GDM1 (cell line): Measurements from ENCODE around the gene IGLON5.

ENCODE experiments used
- DNase-seq: peaks from one replicate; lab custom pipeline; 2025; lab: John Stamatoyannopoulos, UW

IGLON5 gene

DNA sequence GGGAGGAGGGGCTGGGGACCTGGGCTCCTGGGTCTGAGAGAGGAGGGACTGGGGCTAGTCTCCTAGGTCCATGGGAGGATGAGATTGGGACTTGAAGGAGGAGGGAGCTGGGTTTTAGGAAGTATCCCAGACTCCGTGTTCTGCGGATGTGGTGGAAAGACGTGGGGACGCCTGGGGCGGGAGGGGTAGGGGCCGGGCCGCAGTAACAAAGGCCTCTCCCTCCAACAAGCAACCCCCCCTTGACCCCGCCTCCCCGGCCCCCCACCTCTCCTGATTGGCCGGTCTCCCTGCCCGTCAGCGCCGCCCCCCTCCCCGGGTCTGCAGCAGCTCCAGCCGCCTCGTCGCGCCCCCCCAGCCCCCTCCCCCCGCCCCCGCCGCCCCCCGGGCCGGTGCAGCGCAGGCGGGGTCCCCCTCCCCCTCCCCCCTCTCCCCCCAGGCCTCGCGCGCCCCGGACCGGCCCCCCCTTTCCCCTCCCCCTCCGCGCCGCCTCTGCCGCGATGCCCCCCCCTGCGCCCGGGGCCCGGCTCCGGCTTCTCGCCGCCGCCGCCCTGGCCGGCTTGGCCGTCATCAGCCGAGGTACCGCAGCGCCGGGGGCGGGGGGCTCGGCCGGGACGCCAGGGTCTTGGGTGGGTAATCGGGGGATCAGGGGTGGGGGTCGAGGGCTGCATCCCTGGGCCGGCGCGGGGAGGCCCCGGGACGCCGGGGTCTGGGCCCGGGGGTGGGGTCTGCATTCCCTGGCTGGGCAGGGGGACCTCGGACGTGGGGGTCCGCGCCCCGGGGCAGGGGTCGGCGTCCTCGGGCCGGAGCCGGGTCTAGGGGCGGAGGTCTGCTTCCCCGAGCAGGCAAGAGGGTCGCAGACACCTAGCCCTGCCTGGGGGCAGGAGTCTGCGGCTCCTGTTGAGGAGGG, at the start of gene IGLON5:
IGLON5 (plus strand) TSS at position 294 of the 907 bp plus-strand sequence; CDS start at position 498, 204 bp downstream.
- no peak for DNase-seq

DNA sequence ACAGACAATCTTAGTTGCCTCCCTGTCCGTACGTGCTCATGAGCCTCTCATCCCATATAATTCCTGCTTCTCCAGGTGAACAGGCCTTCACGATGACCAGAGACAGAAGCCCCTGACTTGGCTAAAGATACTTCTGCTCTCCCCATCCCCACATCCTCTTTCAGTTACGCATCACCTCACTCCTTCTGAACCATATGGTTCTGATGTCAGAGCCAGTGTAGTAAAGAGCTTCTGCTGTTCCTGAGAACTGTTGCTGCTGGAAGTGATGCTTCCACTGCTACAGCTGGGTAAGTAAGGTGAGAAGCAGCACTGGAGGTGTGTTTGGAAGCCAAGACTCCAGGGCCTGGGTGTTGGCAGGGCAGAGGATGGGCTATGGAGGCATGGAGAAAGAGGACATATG, 47.6 kb upstream of the IGLON5 start:
- DNase-seq, result no peak

DNA sequence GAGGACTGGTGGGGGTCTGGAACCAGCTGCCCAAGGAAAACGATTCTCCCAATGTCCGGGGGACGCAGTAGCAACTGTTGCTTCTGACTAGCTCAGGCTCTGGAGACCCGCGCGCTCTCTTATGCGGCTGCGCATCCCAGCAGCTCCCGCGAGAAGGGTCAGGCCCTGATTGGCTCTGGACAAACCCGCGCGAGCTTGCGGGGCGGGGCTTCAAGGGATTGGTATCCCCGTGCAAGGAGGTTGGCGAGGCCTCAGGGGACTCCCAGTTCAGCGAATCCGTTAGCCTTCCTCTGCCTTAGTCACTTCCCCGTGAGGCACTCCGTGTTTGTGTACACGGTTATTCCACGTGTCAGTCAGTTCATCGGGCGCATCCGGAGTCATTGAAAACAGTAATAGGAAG, 40.4 kb upstream of the IGLON5 start:
- no peak for DNase-seq

DNA sequence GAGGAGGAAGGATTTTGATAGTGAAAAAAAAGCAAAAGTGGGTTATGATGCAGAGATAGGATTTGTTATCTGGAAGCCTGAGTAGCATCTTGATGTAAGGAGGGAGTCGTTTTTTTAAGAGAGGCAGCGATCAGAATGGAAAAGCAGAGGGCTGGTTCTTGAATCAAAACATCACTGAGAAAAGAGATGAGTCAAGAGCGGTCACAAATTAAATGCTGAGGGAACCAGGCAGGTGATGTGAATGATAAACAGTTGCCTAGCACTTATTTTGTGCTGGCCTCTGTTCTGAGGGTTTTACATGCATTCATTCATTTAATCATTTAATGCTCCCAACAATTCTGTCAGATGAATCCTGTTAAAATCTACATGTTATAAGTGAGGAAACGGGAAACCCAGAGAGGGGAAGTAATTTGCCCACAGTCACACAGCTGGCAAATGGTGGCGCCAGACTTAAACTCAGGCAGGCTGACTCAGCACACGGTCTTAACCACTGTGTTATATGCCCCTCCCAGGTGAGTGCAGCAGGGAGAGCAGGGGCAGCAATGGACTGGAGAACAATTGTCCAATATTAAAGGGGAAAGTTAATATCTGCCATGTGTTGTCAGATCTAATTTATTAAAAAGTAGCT, 39.1 kb upstream of the IGLON5 start:
- DNase-seq, result no peak

DNA sequence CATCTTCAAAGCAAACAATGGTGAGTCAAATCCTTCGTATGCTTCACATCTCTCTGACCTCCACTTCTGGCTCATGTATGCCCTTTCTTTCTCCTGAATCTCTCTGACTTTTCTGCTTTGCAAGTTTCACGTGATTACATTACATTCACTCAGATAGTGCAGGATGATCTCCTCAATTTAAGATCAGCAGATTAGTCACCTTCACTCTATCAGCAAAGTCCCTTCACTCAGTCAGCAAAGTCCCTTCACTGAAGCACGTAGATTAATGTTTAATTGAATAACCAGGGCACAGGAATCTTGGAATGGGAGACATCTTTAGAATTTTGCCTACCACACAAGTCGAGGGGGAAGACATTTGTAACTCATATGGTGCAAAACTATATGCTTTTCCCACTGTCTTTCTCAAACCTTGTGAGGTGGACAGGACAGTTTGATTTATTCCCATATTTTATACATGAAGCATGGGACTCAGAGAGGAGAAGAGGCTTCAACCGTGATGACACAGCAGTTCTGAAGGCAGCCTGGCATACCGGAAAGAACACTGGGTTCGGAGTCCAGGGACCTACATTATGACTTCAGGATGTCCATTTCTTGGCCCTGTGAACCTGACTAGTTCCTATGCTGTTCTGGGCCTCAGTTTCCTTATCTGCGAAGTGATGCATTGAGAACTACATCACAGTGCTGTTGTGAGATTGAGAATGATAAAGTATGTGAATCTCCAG, 37.2 kb upstream of the IGLON5 start:
- no peak for DNase-seq

DNA sequence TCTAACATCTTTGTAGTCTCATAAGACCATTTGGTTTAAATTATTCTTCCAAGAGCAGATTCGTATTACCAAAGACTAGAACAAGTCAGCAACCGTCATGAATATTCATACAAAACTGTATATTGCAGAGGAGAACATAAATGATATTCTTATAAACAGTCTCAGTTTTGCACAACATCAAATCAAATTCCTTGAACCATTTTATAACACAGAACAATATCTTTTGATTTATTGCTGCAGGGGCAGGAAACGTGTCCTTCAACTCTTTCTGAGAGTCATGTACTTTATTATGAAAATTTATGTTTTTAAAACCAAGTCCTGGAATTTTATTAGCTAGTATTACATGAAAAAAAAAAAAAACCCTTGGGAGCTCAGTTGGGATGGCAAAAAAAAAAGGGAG, 34.3 kb upstream of the IGLON5 start:
- DNase-seq, result no peak

DNA sequence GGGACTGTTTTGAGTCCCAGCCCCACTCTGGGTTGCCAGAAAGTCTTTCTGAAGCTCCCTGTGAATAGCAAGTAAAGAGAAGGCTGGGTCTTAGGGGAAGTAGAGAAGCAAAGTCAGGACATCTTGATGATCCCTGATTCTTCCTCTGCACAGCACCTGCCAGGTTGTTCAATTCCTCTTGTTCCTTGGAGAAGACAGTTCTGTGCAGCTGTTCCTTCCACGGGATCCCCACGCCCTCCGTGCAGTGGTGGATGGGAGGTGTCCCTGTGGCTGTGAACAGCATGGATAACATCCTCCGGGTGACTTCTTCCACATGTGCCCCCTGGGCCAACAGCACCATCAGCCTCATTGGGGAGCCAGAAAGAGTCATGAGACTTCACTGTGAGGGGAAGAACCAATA, 29.1 kb upstream of the IGLON5 start:
- no peak for DNase-seq

DNA sequence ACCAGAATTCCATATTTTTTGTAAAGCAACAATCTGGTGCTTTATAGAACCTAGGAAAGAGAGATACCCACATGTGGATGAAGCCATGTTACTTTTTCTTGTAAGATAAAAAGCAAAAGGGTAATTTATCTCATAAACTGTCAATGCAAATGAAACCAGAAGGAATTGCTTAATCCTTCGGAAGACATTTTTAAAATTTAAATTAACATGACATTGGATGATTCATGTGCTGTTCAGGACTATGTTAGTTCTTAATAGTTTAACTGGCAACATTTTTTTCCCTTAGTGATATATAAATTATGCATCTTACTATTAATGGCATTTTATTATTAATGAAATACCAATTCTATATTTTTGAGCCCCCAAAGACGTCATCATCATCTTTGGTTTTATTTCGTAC, 25.8 kb upstream of the IGLON5 start:
- no peak for DNase-seq

DNA sequence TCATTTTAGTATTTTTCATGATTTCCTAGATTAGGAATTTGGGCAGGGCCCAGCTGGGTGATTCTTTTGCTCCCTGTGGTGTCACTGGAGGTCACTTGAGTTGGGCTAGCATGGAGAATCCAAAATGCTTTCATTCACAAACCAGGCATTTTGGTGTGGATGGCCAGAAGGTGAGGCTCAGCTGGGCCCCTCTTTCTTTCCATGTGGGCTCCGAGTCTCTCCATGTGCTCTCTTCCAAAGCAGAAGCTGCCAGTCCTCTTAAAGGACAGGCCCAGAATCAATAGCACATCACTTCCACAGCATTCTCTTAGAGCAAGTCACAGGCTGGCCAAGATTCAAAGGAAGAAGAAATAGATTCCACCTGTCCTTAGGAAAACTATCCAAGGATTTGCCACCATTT, 21.8 kb upstream of the IGLON5 start:
- no peak for DNase-seq

DNA sequence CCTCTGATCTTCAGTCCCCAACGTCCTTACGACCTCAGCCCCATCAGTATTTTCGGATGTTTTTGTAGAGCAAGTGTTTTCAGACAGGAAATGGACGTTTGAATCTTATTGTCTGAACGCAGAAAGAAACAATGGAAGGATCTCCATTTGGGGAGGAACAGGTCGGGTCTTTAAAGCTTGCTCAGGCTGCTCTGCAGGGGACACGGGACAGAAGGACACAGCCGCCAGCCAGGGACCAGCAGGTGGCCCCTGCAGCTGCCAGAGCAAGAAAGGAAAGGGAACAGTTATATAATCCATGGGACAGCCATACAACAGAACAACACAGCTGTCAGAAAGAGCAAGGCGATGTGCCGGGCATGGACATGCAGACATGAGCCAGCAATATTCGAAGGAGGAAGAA, 18.5 kb upstream of the IGLON5 start:
- DNase-seq, result no peak

DNA sequence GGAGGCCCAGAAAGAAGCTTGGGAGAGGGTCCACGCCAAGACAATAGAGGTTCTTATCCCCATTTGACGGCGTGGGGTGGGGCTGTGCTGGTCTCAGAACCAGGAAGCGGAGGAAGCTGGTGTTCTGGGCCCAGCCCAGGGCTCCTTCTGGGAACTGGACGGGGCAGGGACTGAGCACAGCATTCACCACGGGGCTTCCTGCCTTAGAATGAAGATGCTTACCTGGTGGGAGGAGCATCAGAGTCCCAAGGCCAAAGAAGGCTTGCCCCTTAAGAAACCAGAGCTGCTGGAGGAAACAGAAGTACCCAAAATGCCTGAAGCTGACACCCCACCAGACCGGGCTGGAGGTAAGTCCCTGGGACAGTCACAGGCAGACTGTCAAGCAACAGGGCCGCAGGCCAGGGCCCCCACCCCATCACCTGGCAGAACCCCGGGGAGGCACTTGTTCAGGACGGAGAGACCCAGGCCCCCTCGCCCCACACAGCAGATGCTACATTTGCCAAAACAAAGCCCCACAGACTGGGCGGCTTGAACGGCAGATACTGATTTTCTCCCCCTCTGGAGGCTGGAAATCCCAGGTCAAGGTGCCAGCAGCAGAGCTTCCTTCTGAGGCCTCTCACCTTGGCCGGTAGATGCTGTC, 17.8 kb upstream of the IGLON5 start:
- DNase-seq, result no peak

DNA sequence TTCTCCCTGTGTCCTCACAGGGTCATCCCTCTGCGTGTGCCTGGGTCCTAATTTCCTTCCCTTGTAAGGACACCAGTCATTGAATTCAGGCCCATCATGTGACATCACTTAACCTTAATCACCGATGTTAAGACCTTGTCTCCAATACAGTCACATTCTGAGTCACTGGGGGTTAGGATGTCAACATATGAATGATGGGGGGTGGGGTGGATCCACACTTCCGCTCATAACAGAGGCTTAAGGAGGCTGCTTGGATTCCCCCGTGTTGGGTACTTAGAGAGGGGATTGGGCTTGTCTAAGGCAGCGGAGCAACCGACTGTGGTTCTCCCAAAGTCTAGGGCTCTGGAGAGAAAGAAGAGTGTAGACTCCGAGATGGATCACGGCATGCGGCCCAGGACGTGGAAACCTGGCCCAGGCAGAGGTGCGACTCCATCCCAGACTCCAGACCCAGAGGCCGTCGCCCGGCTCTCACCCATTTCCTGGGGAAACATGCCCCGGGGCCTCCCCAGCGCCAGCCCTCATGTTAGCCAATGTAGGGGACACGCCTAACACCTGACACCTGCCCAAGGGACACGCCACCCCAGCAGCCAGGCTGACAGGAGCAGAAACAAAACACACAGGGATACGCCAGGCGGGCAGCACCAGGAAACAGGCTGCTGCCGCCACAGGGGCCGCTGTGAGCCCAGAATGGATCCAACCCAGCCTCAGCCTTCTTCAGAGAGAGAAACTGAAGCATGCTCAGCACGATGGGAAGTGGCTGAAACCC, 17.1 kb upstream of the IGLON5 start:
- no peak for DNase-seq

DNA sequence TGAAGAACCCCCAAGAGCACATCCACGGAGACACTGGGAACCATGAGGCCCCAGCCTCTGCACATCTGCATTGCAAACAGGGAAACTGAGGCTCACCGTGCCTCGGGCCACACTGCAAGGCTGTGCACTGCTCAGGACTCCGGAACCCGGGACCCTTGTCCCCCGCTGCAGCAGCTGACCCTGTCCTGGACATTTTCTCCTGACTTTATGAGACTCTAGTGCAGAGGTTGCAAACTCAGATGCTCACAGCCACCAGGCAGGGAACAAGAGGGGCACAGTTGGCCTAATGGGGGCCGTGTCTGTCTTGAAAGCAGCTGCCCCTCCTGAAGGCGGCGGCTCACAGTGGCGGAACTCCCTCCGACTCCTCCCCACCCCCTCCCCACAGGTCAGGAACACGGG, 16.5 kb upstream of the IGLON5 start:
- DNase-seq, result no peak

DNA sequence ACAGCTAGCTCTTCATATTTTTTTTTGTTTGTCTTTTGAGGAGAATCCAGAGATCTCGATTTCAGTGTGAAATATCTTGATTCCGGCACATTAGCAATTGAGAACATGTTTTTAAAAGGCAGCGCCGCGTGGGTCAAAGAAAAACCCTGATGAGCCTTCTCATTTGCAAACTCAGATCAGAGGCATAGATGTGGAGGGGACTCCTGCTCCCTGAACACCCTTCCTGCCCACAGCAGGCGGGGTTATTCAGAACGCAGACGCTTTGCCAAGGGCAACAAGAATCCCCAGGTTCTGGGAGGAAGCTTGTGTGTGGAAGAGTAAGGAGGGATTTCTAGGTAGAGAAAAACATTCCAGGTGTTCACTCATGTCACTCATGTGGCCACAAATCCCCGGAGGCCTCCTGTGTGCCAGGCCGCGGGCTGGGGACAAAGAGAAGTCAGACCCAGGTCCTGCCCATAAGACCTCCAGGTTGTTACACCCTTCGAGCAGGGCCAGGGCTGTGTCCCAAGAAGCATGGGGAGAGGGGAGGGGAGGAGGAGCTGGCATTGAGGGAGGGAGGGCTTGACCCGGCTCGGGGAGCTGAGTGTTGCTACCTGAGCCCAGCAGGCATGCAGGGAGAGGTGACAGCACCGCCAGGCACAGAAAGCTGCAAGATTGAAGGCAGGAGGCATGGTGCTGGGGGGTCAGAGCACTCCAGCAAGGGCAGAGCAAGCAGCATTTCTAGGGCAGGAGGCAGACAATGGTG, 15.9 kb upstream of the IGLON5 start:
- no peak for DNase-seq

DNA sequence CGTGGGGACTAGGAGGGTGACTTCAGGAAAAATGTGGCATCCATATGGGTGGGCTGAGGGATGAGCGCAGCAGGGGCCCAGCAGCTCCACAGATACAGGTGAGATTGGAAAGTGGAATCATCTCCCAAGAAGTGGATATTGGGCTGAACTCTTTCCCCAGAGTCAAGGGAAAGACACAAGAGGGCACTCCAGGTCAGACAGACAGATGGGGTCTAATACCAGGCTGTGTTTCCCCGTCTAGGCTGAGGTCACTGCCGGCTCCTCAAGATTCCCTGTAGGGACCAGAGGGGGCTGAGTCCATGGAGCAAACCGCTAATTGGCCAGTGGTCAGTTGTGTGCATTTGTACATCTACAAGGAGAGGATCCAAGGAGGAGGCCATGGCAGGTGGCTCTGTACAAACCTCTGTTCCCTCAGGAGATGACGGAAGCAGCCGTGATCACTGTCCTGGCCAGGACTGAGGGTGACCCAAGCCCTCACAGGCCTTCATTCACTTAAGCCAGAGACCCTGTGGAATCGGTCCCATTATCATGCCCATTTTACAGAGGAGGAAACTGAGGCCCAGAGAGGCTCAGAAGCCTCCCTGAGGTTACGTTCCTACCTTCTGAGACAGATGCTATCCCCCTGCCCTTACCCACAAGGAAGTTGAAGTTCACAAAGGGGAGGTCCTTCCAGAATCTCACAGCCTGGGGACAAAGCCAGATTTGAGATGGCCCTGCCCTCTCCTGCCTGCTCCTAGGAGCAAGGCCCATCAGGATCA, 14.9 kb upstream of the IGLON5 start:
- no peak for DNase-seq

DNA sequence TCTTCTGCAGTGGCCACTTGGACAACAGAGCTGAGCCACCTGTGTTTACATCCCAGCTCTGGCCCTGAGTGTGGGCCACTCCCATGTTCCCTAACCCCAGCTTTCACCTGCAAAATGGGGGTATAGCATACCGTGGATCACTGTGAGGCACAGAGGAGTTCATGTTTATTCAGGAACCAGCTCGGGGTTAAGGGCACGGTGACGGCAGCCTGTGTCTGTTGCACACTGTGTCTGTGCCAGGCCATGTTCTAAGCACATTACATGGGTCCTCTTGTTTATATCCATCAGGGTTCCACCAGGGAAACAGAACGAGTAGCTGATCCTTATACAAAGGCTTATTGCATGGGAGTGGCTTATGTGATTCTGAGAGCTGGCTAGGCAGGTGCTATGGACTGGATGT, 14.0 kb upstream of the IGLON5 start:
- no peak for DNase-seq

DNA sequence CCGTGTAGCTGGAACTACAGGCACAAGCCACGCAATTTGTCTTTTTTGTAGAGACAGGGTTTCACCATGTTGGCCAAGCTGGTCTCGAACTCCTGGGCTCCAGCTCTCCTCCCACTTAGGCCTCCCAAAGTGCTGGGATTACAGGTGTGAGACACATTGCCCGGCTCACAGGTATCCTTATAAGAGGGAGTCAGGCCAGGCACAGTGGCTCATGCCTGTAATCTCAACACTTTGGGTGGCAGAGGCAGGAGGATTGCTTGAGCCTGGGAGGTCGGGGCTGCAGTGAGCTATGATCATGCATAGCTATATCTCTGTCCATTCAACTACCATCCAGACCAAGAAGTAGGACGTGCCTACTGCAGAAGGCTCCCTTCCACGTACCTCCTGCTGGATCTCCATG, 10.2 kb upstream of the IGLON5 start:
- DNase-seq, result no peak

DNA sequence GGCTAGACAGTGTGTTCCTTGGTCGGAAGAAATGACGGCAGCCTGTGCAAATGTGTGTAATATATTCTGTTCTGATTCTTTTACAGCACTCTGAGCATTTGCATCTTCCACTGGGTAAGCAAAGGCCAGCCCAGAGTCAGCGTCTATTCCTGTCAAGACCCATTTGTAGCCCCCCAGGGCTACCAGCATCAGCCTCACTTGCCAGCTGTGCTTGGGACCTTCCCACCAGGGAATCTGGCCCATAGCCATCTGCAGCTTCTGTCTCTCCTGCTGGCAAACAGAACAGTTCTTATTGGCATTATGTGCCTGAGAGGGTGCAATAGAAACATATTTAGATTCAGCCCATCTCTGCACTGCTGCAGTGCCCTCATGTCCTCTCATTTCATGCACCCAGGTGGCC, 6.0 kb upstream of the IGLON5 start:
- DNase-seq, result no peak

DNA sequence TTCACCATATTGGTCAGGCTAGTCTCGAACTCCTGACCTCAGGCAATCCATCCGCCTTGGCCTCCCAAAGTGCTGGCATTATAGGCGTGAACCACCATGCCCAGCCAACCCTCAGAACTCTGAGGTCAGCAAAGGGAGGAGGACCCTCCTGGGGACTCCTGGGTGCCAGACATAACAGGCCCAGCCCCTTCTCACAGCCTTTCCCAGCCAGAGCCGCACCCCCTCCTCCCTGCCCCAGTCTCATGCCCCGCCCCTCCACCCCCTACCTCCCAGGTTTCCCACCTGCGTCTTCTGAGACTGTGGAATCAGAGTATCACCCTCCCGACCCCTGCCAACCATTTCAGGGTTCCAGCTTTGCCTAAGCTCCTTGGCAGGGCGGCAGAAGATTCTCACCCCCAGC, 5.2 kb downstream of the IGLON5 start:
- no peak for DNase-seq

DNA sequence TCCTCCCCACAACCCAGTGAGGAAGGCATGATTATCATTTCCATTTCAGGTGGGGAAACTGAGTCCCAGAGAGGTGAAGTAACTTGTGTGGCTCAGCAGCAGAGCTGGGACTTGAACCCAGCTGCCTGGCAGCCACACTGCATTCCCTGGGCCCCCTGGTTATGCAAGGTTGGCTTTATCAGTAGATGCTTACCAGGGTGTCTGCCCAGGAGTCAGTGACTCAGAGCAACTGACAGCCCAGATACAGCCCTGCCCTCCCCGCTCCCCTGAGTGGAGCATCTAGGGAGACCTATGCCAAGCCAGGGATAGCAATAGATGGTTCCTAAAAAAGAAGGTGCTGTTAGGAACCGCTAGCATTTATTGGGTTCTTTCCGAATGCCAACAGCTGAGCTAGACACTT, 5.9 kb downstream of the IGLON5 start:
- no peak for DNase-seq
